Gastroesophageal sphincter (tissue), 4 donors: ENCODE measurements around the gene LDLRAD4. TPM values are rescaled to one million over a fixed set of nuclear protein-coding genes. Genes with fewer than 3 reads are reported as not detected.

ENCODE experiments used
- ATAC-seq: fragments of 150-250 bp; one replicate; pipeline ENCODE4 v1.9.1; 2016; ENCODE audit warnings: mild to moderate bottlenecking, moderate library complexity
- H3K27ac ChIP-seq, 4 donors: fragments of 200-600 bp; sonication (generic) in 3 of 4; 1 replicate in 3 of 4; 2 replicates in 1 of 4; pipeline ENCODE4 v1.5.1; 2016 to 2019
- H3K27me3 ChIP-seq: fragments of 200-600 bp; sonication (generic); one replicate; pipeline ENCODE4 v1.5.1; 2019
- H3K36me3 ChIP-seq, 2 donors: fragments of 200-600 bp; sonication (generic); one replicate each; pipeline ENCODE4 v1.5.1; 2019; ENCODE audit warnings: control low read depth in 1 of 2
- H3K4me1 ChIP-seq, 3 donors: fragments of 200-600 bp; sonication (generic); 1 replicate in 2 of 3; 2 replicates in 1 of 3; pipeline ENCODE4 v1.5.1; 2016 to 2019; ENCODE audit warnings: control low read depth in 2 of 3
- H3K4me3 ChIP-seq, 2 donors: fragments of 200-600 bp; sonication (generic); one replicate each; pipeline ENCODE4 v1.5.1; 2019; ENCODE audit warnings: mild to moderate bottlenecking in 1 of 2, moderate library complexity in 1 of 2
- H3K9me3 ChIP-seq, 3 donors: fragments of 200-600 bp; sonication (generic); one replicate each; pipeline ENCODE4 v1.5.1; 2017 to 2019; ENCODE audit warnings: control low read depth in 2 of 3
- EP300 ChIP-seq: sonication (generic); formaldehyde crosslinking; IDR thresholded peaks from one replicate; pipeline ENCODE4 v1.6.1; 2017; ENCODE audit warnings: antibody characterized with exemption, mild to moderate bottlenecking
- POLR2A ChIP-seq, 2 donors: fragments of 450-650 bp; IDR thresholded peaks; one replicate each; pipeline ENCODE4 v1.6.1; 2017; ENCODE audit warnings: antibody characterized with exemption in 2 of 2, mild to moderate bottlenecking in 2 of 2, moderate library complexity in 1 of 2
- POLR2AphosphoS5 ChIP-seq: sonication (generic); formaldehyde crosslinking; IDR thresholded peaks from one replicate; pipeline ENCODE4 v1.6.1; 2017; ENCODE audit warnings: antibody characterized with exemption
- WGBS, 2 donors: methylation state at CpG; one replicate each; pipeline ENCODE4 v1.1.5; 2018; ENCODE audit warnings: low coverage in 1 of 2; 5-methylcytosine and 5-hydroxymethylcytosine counted together
- total RNA-seq, 4 donors: library from RNA; depleted of rRNA; stranded (reverse); fragments of >200 nt; gene quantifications; one replicate each; pipeline ENCODE4 v1.1.0, GENCODE V29; 2016
- TF ChIP-seq, protein P1 (sequence below), 4 experiments: fragments of 200-600 bp in 2 of 4; fragments of 450-650 bp in 2 of 4; sonication (generic) in 1 of 4; IDR thresholded peaks; one replicate each; pipeline ENCODE4 v1.5.1; 2017 to 2019; ENCODE audit warnings: antibody characterized with exemption in 4 of 4, mild to moderate bottlenecking in 2 of 4, moderate library complexity in 2 of 4

Gene LDLRAD4
- total RNA-seq, 4 donors from 2014 or later, result 28.1 to 85.9 (median 55.2) TPM

- Histone ChIP-seq H3K4me1 (peaks cover 0 to 47% (median 12%) of the 10 kb centered on the region in 3 donors), H3K27me3 (no peaks in the 10 kb centered on the region), H3K4me3 (no peak overlapping the region), H3K27ac (no peak overlapping the region), H3K36me3 (peaks cover 0 to 12% of the 10 kb centered on the region in 2 donors), H3K9me3 (no peaks in the 10 kb centered on the region)
- ATAC-seq, result no peak
- TF ChIP-seq POLR2A (IDR thresholded peaks at IDR 0.05), result no peak
- TF ChIP-seq, protein P1, sequence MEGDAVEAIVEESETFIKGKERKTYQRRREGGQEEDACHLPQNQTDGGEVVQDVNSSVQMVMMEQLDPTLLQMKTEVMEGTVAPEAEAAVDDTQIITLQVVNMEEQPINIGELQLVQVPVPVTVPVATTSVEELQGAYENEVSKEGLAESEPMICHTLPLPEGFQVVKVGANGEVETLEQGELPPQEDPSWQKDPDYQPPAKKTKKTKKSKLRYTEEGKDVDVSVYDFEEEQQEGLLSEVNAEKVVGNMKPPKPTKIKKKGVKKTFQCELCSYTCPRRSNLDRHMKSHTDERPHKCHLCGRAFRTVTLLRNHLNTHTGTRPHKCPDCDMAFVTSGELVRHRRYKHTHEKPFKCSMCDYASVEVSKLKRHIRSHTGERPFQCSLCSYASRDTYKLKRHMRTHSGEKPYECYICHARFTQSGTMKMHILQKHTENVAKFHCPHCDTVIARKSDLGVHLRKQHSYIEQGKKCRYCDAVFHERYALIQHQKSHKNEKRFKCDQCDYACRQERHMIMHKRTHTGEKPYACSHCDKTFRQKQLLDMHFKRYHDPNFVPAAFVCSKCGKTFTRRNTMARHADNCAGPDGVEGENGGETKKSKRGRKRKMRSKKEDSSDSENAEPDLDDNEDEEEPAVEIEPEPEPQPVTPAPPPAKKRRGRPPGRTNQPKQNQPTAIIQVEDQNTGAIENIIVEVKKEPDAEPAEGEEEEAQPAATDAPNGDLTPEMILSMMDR (IDR thresholded peaks at IDR 0.05), result no peak
- TF ChIP-seq POLR2AphosphoS5, result no peak
- no peak for TF ChIP-seq EP300
- WGBS, 2 donors, result 93% methylated on average over 4 of the region's 12 CpGs; no CpG with 5 or more reads in 1 of the 2 donors
These were observed 173.6 kb downstream of the LDLRAD4 start for GRCh38 chr18:13392029-13392750.

GRCh38 chr18:13392899-13393298 is 174.3 kb downstream of the LDLRAD4 start:
- peaks cover 0 to 8% of the 10 kb centered on the region in 2 donors for H3K36me3 ChIP-seq
- WGBS, 2 donors, result 83 to 91% methylated on average over 1 to 8 of the region's 8 CpGs
- H3K4me1 ChIP-seq, result peaks cover 0 to 40% (median 12%) of the 10 kb centered on the region in 3 donors
- no peak overlapping the region for H3K27ac ChIP-seq
- H3K4me3 ChIP-seq, result no peak overlapping the region
- no peak for TF ChIP-seq POLR2AphosphoS5
- no peak for TF ChIP-seq EP300
- TF ChIP-seq, protein P1 (IDR thresholded peaks at IDR 0.05), result no peak
- TF ChIP-seq POLR2A (IDR thresholded peaks at IDR 0.05), result no peak
- ATAC-seq, result no peak
- no peaks in the 10 kb centered on the region for H3K27me3 ChIP-seq
- H3K9me3 ChIP-seq, result no peaks in the 10 kb centered on the region

DNA sequence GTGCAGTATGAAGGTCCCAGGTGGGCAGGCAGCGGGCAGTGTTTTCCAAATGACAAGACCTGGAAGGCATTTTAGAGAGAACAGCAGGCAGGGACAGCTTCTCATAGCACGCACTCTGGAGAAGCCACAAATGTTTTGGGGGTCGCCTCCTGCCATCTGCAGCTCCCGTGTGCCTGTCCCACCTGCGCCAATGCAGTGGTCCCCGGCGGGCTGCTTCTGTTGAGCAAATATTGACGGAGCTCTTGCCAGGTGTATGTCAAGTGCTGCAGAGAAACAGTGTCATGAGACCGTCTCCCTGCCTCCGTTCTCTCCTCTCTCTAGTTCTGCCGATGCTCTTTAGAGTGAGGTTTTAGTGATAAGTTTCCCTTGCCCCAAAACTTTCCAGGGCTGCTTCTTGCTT is 174.8 kb downstream of the LDLRAD4 start:
- Histone ChIP-seq H3K27ac (no peak overlapping the region), H3K9me3 (no peaks in the 10 kb centered on the region), H3K4me3 (no peak overlapping the region), H3K4me1 (peaks cover 0 to 35% (median 8%) of the 10 kb centered on the region in 3 donors), H3K36me3 (peaks cover 0 to 5% of the 10 kb centered on the region in 2 donors), H3K27me3 (no peaks in the 10 kb centered on the region)
- TF ChIP-seq, protein P1 (IDR thresholded peaks at IDR 0.05), result no peak
- TF ChIP-seq POLR2AphosphoS5 (no peak), EP300 (no peak)
- ATAC-seq, result no peak
- WGBS, 2 donors, result 67 to 78% methylated on average over 3 to 5 of the region's 11 CpGs

DNA sequence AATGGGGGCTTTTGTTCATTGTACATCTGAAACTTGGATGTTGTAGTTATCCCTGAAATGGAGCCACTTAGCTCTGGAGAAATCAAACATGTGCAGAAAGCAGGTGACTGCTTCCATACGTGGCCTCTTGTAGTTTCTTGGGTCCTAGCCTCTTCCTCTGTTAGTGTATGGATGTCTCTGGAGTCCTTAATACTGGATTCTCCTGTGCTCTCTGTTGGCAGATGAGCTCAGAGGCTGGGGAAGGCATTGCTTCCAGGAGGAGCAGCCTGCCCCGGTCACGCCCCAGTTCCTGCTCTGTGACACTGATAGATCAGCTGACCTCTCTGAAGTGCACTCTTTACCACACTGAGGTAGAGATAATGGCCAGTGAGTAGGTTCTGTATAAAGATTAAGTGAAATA is 176.2 kb downstream of the LDLRAD4 start:
- Histone ChIP-seq H3K9me3 (no peaks in the 10 kb centered on the region), H3K4me1 (peaks cover 0 to 22% (median 0%) of the 10 kb centered on the region in 3 donors), H3K36me3 (peaks cover 0 to 4% of the 10 kb centered on the region in 2 donors), H3K27ac (no peak overlapping the region), H3K27me3 (no peaks in the 10 kb centered on the region), H3K4me3 (no peak overlapping the region)
- WGBS, 2 donors, result 40 to 70% methylated on average over 1 to 3 of the region's 3 CpGs
- no peak for ATAC-seq
- no peak for TF ChIP-seq EP300
- TF ChIP-seq POLR2AphosphoS5, result no peak
- TF ChIP-seq POLR2A (IDR thresholded peaks at IDR 0.05), result no peak

GRCh38 chr18:13395577-13395976 is 177.0 kb downstream of the LDLRAD4 start:
- no peak for TF ChIP-seq POLR2AphosphoS5
- TF ChIP-seq, protein P1 (IDR thresholded peaks at IDR 0.05), result no peak
- TF ChIP-seq EP300, result no peak
- no peak for TF ChIP-seq POLR2A (IDR thresholded peaks at IDR 0.05)
- H3K9me3 ChIP-seq, result no peaks in the 10 kb centered on the region
- WGBS, 2 donors, result 40% methylated on average over 1 of the region's 22 CpGs
- no peak overlapping the region for H3K27ac ChIP-seq
- peaks cover 0 to 4% of the 10 kb centered on the region in 2 donors for H3K36me3 ChIP-seq
- H3K4me3 ChIP-seq, result no peak overlapping the region
- no peaks in the 10 kb centered on the region for H3K27me3 ChIP-seq
- peaks cover 0 to 14% (median 0%) of the 10 kb centered on the region in 3 donors for H3K4me1 ChIP-seq
- ATAC-seq, result no peak
